ENCODE results near the gene SUPT3H. TPM values are rescaled to one million over a fixed set of nuclear protein-coding genes. Genes with fewer than 3 reads are reported as not detected.

Gene SUPT3H
- total RNA-seq, 1 donor from 2014 or later: 9.9 TPM

DNA sequence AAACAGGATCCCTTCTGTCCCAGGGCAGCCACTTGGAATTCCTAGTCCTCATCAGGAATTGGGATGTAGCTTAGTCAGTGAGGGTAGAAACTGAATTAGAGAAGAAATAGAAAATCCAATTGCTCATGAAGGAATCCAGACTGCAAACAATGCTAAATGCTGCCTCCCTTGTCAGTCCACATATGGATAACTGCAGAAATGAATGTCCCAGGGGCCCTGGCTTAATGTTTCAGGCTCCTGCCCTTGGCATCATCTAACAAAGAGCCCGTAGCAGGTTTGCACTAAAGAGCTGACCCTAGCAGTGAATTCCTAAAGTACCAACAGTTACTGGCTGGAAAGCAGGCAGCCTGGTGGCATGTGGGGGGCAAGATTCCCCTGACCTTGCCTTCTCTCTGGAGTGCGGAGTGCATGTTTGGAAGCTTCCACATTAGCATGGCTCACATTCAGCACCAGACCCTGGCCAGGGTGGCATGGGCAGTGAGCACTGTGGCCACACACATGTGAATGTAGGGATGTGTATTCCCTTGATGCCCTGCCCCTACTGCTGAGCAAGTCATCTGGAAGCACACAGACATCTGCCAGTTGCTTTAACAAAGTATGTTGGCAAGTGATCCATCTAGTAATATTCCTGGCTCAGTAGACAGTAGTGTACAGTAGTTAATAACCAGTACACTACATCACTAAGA is 595.7 kb downstream of the SUPT3H start:
- peaks cover 0 to 3% (median 0%) of the 10 kb centered on the region in 3 donors for H3K9me3 ChIP-seq (ENCODE audit: control insufficient read depth in 3 of 3, low read length in 3 of 3)
- H3K27me3 ChIP-seq (ENCODE audit: control insufficient read depth in 3 of 3, insufficient read depth in 3 of 3, low read length in 3 of 3): no peaks in the 10 kb centered on the region
- H3K4me3 ChIP-seq (ENCODE audit: low read length in 3 of 3): no peak overlapping the region
- H3K36me3 ChIP-seq (ENCODE audit: control insufficient read depth in 3 of 3, insufficient read depth in 3 of 3, low read length in 3 of 3): no peaks in the 10 kb centered on the region
- H3K9ac ChIP-seq (ENCODE audit: low read depth in 1 of 3, low read length in 3 of 3): no peak overlapping the region
- no peak overlapping the region for H3K27ac ChIP-seq (ENCODE audit: low read depth, low read length)
- H3K4me1 ChIP-seq (ENCODE audit: control insufficient read depth in 3 of 3, insufficient read depth in 3 of 3, low read length in 3 of 3): no peaks in the 10 kb centered on the region

DNA sequence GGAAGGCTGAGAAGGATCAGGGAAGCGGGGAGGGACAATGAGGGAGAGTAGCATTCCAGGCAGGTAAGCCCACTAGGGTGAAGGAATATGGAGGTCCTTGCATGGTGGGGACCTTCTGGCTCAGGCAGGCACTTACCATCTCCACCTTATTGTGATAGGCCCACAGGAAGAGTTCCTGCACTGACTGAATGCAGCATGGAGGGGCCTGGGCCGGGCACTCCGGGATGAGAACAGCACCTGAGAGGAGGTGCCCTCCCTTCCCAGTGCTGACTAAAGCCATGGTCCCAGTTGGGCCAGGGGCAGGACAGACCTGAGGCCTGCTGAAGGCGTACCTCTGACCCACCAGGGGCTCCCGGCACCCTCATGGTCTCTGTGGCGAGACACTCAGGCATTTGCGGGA is 597.6 kb downstream of the SUPT3H start:
- Histone ChIP-seq H3K4me3 (ENCODE audit: low read length in 3 of 3) (no peak overlapping the region), H3K9me3 (ENCODE audit: control insufficient read depth in 3 of 3, low read length in 3 of 3) (peaks cover 0 to 3% (median 0%) of the 10 kb centered on the region in 3 donors), H3K36me3 (ENCODE audit: control insufficient read depth in 3 of 3, insufficient read depth in 3 of 3, low read length in 3 of 3) (no peaks in the 10 kb centered on the region), H3K9ac (ENCODE audit: low read depth in 1 of 3, low read length in 3 of 3) (no peak overlapping the region), H3K27me3 (ENCODE audit: control insufficient read depth in 3 of 3, insufficient read depth in 3 of 3, low read length in 3 of 3) (no peaks in the 10 kb centered on the region), H3K4me1 (ENCODE audit: control insufficient read depth in 3 of 3, insufficient read depth in 3 of 3, low read length in 3 of 3) (no peaks in the 10 kb centered on the region), H3K27ac (ENCODE audit: low read depth, low read length) (no peak overlapping the region)

- Histone ChIP-seq H3K27ac (ENCODE audit: low read depth, low read length) (no peak overlapping the region), H3K27me3 (ENCODE audit: control insufficient read depth in 3 of 3, insufficient read depth in 3 of 3, low read length in 3 of 3) (no peaks in the 10 kb centered on the region), H3K9ac (ENCODE audit: low read depth in 1 of 3, low read length in 3 of 3) (no peak overlapping the region), H3K4me1 (ENCODE audit: control insufficient read depth in 3 of 3, insufficient read depth in 3 of 3, low read length in 3 of 3) (no peaks in the 10 kb centered on the region), H3K4me3 (ENCODE audit: low read length in 3 of 3) (no peak overlapping the region), H3K9me3 (ENCODE audit: control insufficient read depth in 3 of 3, low read length in 3 of 3) (no peaks in the 10 kb centered on the region), H3K36me3 (ENCODE audit: control insufficient read depth in 3 of 3, insufficient read depth in 3 of 3, low read length in 3 of 3) (no peaks in the 10 kb centered on the region)
Observed at GRCh38 chr6:44779130-44779826, 598.5 kb downstream of the SUPT3H start.

Small RNA genes within 50 kb of the gene (small RNA-seq; reads per million reads assigned to genes)
- not detected for gene MIR586

Other genes with a start within 250 kb of the SUPT3H start
- 0.52 TPM for gene RUNX2, start 49.6 kb downstream of the SUPT3H start, total RNA-seq

Data from skeletal muscle tissue (tissue), 5 donors.